ENCODE results near the gene SLC39A6. TPM values are rescaled to one million over a fixed set of nuclear protein-coding genes. Genes with fewer than 3 reads are reported as not detected.
"Not testable (repeated sequence)": the region's sequence is repeated elsewhere in the genome, so short reads cannot be mapped to it uniquely, and the experiment has no call there.

SLC39A6 gene
- total and polyA plus RNA-seq, 2 experiments from 2014 or later = 48.3 to 59.6 TPM

DNA sequence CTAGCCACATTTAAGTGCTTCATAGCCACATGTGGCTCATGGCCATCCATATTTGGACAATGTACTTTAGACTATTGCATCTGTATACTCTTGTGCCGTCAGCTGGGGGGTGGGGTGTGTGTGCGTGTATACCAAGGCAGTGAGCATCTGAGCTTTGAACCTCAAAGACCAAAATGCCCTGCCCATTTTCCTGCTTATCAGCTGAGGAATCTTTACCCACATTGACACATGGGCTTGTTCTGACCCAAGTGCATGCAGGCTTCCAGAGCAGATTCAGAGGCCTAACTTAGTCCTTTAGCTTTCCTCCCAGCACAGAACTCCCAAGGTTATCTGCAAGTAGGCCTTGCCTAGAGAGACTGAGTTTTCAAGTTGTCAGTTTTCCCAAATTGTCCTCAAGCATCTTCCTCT is 47.0 kb upstream of the SLC39A6 start:
- H3K4me1 ChIP-seq (ENCODE audit: insufficient read depth) = peaks cover 11% of the 10 kb centered on the region
- no peaks in the 10 kb centered on the region for H3K9me2 ChIP-seq (replicated peaks; ENCODE audit: insufficient read depth)
- WGBS (ENCODE audit: low lambda C conversion rate, missing lambda C conversion rate) = 76% methylated on average over 2 of the region's 2 CpGs
- H3K79me2 ChIP-seq = no peaks in the 10 kb centered on the region
- H3K4me3 ChIP-seq = no peak overlapping the region
- H3K4me2 ChIP-seq = no peak overlapping the region
- H2AFZ ChIP-seq = no peak overlapping the region
- H3K27me3 ChIP-seq = no peaks in the 10 kb centered on the region
- no peaks in the 10 kb centered on the region for H3K9me3 ChIP-seq (ENCODE audit: low read depth)
- H3K36me3 ChIP-seq (replicated peaks; ENCODE audit: insufficient read depth, low read depth) = peaks cover under 1% of the 10 kb centered on the region
- peak overlapping the region; percentile 91 for H3K27ac ChIP-seq
- H4K20me1 ChIP-seq (ENCODE audit: insufficient read depth, poor library complexity, severe bottlenecking) = no peaks in the 10 kb centered on the region
- no peak for TF ChIP-seq EZH2phosphoT487 (IDR thresholded peaks at IDR 0.05; ENCODE audit: low read depth, severe bottlenecking, unreplicated experiment)
- TF ChIP-seq, protein P1, sequence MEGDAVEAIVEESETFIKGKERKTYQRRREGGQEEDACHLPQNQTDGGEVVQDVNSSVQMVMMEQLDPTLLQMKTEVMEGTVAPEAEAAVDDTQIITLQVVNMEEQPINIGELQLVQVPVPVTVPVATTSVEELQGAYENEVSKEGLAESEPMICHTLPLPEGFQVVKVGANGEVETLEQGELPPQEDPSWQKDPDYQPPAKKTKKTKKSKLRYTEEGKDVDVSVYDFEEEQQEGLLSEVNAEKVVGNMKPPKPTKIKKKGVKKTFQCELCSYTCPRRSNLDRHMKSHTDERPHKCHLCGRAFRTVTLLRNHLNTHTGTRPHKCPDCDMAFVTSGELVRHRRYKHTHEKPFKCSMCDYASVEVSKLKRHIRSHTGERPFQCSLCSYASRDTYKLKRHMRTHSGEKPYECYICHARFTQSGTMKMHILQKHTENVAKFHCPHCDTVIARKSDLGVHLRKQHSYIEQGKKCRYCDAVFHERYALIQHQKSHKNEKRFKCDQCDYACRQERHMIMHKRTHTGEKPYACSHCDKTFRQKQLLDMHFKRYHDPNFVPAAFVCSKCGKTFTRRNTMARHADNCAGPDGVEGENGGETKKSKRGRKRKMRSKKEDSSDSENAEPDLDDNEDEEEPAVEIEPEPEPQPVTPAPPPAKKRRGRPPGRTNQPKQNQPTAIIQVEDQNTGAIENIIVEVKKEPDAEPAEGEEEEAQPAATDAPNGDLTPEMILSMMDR (IDR thresholded peaks at IDR 0.05; ENCODE audit: poor library complexity) = no peak
- no peak for TF ChIP-seq EZH2 (IDR thresholded peaks at IDR 0.05; ENCODE audit: borderline replicate concordance)
- peak; percentile 86 for DNase-seq (ENCODE audit: low spot score)

DNA sequence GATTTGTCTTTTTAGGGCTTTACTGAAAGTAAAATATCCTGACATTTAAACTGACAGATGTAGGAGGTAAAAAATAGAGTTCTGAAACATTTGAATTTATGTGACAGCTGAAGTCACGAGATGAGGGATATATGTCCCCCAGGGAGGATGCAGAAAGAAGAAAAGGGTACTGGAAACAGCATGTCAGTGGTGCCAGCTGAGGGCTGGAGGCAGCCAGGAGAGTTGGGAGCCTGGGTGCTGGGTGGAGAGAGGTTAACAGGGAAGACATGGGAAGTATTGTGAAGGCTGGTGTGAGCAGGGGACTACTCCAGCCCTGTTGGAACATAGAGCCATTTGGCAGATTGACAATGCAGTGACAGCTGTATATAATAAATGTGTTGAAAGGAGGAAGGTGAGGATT is 46.3 kb upstream of the SLC39A6 start:
- peaks cover 3% of the 10 kb centered on the region for H3K36me3 ChIP-seq (replicated peaks; ENCODE audit: insufficient read depth, low read depth)
- H3K79me2 ChIP-seq = no peaks in the 10 kb centered on the region
- no peaks in the 10 kb centered on the region for H3K9me2 ChIP-seq (replicated peaks; ENCODE audit: insufficient read depth)
- TF ChIP-seq EZH2phosphoT487 (IDR thresholded peaks at IDR 0.05; ENCODE audit: low read depth, severe bottlenecking, unreplicated experiment) (no peak), EZH2 (IDR thresholded peaks at IDR 0.05; ENCODE audit: borderline replicate concordance) (no peak)
- TF ChIP-seq, protein P1 (IDR thresholded peaks at IDR 0.05; ENCODE audit: poor library complexity) = no peak
- no peak overlapping the region for H3K4me3 ChIP-seq
- no peak overlapping the region for H2AFZ ChIP-seq
- WGBS (ENCODE audit: low lambda C conversion rate, missing lambda C conversion rate) = 95% methylated on average over 1 of the region's 1 CpG
- H3K9me3 ChIP-seq (ENCODE audit: low read depth) = no peaks in the 10 kb centered on the region
- H3K27ac ChIP-seq = peak overlapping the region; percentile 77
- H4K20me1 ChIP-seq (ENCODE audit: insufficient read depth, poor library complexity, severe bottlenecking) = no peaks in the 10 kb centered on the region
- H3K4me2 ChIP-seq = no peak overlapping the region
- H3K4me1 ChIP-seq (ENCODE audit: insufficient read depth) = peaks cover 11% of the 10 kb centered on the region
- H3K27me3 ChIP-seq = no peaks in the 10 kb centered on the region
- no peak for DNase-seq (ENCODE audit: low spot score)

GRCh38 chr18:36169938-36170337 is 40.8 kb upstream of the SLC39A6 start:
- H2AFZ ChIP-seq = no peak overlapping the region
- H3K27me3 ChIP-seq = no peaks in the 10 kb centered on the region
- peaks cover 3% of the 10 kb centered on the region for H3K36me3 ChIP-seq (replicated peaks; ENCODE audit: insufficient read depth, low read depth)
- TF ChIP-seq EZH2 (IDR thresholded peaks at IDR 0.05; ENCODE audit: borderline replicate concordance) (no peak), EZH2phosphoT487 (IDR thresholded peaks at IDR 0.05; ENCODE audit: low read depth, severe bottlenecking, unreplicated experiment) (no peak)
- TF ChIP-seq, protein P1 (IDR thresholded peaks at IDR 0.05; ENCODE audit: poor library complexity) = no peak
- H3K27ac ChIP-seq = no peak overlapping the region
- H3K9me3 ChIP-seq (ENCODE audit: low read depth) = no peaks in the 10 kb centered on the region
- peaks cover 4% of the 10 kb centered on the region for H3K79me2 ChIP-seq
- H3K4me3 ChIP-seq = no peak overlapping the region
- DNase-seq (ENCODE audit: low spot score) = no peak
- H3K4me1 ChIP-seq (ENCODE audit: insufficient read depth) = no peaks in the 10 kb centered on the region
- H3K4me2 ChIP-seq = no peak overlapping the region
- 71% methylated on average over 5 of the region's 5 CpGs for WGBS (ENCODE audit: low lambda C conversion rate, missing lambda C conversion rate)
- no peaks in the 10 kb centered on the region for H4K20me1 ChIP-seq (ENCODE audit: insufficient read depth, poor library complexity, severe bottlenecking)
- H3K9me2 ChIP-seq (replicated peaks; ENCODE audit: insufficient read depth) = no peaks in the 10 kb centered on the region

DNA sequence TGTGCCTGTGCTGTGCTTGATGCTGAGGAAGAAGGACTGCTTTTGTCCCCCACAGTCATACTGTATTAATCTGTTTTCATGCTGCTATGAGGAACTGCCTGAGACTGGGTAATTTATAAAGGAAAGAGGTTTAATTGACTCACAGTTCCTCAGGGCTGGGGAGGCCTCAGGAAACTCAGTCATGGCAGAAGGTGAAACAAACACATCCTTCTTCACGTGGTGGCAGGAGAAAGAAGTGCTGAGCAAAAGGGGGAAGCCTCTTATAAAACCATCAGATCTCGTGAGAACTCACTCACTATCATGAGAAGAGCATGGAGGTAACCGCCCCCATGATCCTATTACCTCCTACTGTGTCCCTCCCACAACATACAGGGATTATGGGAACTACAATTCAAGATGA is 39.2 kb upstream of the SLC39A6 start:
- not testable (repeated sequence) for H4K20me1 ChIP-seq (ENCODE audit: insufficient read depth, poor library complexity, severe bottlenecking); H3K27ac ChIP-seq; DNase-seq (ENCODE audit: low spot score); H3K4me3 ChIP-seq; H2AFZ ChIP-seq; H3K27me3 ChIP-seq; H3K9me2 ChIP-seq (replicated peaks; ENCODE audit: insufficient read depth); H3K4me2 ChIP-seq; H3K9me3 ChIP-seq (ENCODE audit: low read depth); H3K36me3 ChIP-seq (replicated peaks; ENCODE audit: insufficient read depth, low read depth); H3K4me1 ChIP-seq (ENCODE audit: insufficient read depth)
- peaks cover 10% of the 10 kb centered on the region for H3K79me2 ChIP-seq
- whole genome bisulfite sequencing (ENCODE audit: low lambda C conversion rate, missing lambda C conversion rate) = 98% methylated on average over 3 of the region's 3 CpGs
